Measurements from ENCODE around the gene ZNF169.

DNA sequence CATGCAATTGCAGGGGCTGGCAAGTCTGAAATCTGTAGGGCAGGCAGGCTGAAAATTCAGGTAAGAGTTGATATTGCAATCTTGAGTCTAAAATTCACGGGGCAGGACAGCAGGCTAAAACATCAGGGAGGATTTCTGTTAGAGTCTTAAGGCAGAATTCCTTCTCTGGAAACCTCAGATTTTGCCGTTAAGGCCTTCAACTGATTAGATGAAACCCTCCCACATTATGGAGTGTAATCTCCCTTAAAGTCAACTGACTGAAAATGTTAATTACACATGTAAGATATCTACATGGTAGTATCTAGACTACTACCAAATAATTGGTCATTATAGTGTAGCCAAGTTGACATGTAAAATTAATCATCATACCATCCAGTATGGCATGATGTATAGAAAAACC, 3.1 kb upstream of the ZNF169 start:
- TF ChIP-seq, protein P1, sequence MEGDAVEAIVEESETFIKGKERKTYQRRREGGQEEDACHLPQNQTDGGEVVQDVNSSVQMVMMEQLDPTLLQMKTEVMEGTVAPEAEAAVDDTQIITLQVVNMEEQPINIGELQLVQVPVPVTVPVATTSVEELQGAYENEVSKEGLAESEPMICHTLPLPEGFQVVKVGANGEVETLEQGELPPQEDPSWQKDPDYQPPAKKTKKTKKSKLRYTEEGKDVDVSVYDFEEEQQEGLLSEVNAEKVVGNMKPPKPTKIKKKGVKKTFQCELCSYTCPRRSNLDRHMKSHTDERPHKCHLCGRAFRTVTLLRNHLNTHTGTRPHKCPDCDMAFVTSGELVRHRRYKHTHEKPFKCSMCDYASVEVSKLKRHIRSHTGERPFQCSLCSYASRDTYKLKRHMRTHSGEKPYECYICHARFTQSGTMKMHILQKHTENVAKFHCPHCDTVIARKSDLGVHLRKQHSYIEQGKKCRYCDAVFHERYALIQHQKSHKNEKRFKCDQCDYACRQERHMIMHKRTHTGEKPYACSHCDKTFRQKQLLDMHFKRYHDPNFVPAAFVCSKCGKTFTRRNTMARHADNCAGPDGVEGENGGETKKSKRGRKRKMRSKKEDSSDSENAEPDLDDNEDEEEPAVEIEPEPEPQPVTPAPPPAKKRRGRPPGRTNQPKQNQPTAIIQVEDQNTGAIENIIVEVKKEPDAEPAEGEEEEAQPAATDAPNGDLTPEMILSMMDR (IDR thresholded peaks at IDR 0.05), result no peak
- no peak for TF ChIP-seq POLR2A (IDR thresholded peaks at IDR 0.05)

Data from Peyer's patch (tissue), 4 donors.